ENCODE measurements around the gene PLEKHG4B. TPM values are rescaled to one million over a fixed set of nuclear protein-coding genes. Genes with fewer than 3 reads are reported as not detected.
A peak's percentile ranks its signal among the peaks of the same experiment; 100 is the strongest.
"Not testable (repeated sequence)": the region's sequence is repeated elsewhere in the genome, so short reads cannot be mapped to it uniquely, and the experiment has no call there.

Gene PLEKHG4B
- total RNA-seq, 2 experiments from 2014 or later = not detected

- intact Hi-C loops (cut with micrococcal nuclease) = no loop called here
- H3K27me3 Mint-ChIP-seq = no peaks in the 10 kb centered on the region
- no peaks in the 10 kb centered on the region for H3K9me3 Mint-ChIP-seq
- CTCF ChIA-PET = interaction anchor here (1.7 kb wide), 1 partner anchor 25 kb away, joined by 5 read pairs; no protein-coding TSS in a partner anchor
- no peak for TF ChIP-seq CTCF (IDR thresholded peaks at IDR 0.05)
- POLR2A ChIA-PET = no interaction called here
- peak overlapping the region; percentile 12 for H3K4me3 Mint-ChIP-seq
- no peak overlapping the region for H3K27ac Mint-ChIP-seq
- no peak for DNase-seq
- H3K4me1 Mint-ChIP-seq (ENCODE audit: low read depth) = peaks cover 41% of the 10 kb centered on the region
- ATAC-seq = no peak
- peaks cover 30% of the 10 kb centered on the region for H3K36me3 Mint-ChIP-seq (ENCODE audit: low read depth)
Observed at GRCh38 chr5:213803-214395, 121.9 kb downstream of the PLEKHG4B start.

- Mint-ChIP-seq H3K36me3 (ENCODE audit: low read depth) (peaks cover 30% of the 10 kb centered on the region), H3K27ac (peak overlapping the region; percentile 82), H3K4me3 (peak overlapping the region; percentile 64), H3K4me1 (ENCODE audit: low read depth) (peaks cover 36% of the 10 kb centered on the region)
- H3K27me3 Mint-ChIP-seq; CTCF ChIA-PET; DNase-seq; intact Hi-C loops (cut with micrococcal nuclease); H3K9me3 Mint-ChIP-seq; POLR2A ChIA-PET: not testable (repeated sequence)
- ATAC-seq = peak; percentile 14
Observed at GRCh38 chr5:215256-215655, 123.3 kb downstream of the PLEKHG4B start.

- Mint-ChIP-seq H3K4me3 (peak overlapping the region; percentile 64), H3K4me1 (ENCODE audit: low read depth) (peaks cover 40% of the 10 kb centered on the region), H3K36me3 (ENCODE audit: low read depth) (peaks cover 30% of the 10 kb centered on the region), H3K27ac (peak overlapping the region; percentile 82)
- POLR2A ChIA-PET; intact Hi-C loops (cut with micrococcal nuclease); ATAC-seq; H3K9me3 Mint-ChIP-seq; CTCF ChIA-PET; H3K27me3 Mint-ChIP-seq; DNase-seq: not testable (repeated sequence)
Observed at GRCh38 chr5:216076-216475, 124.1 kb downstream of the PLEKHG4B start.

GRCh38 chr5:217494-218456 is 125.8 kb downstream of the PLEKHG4B start, which contains the start of the genes CCDC127 and SDHA:
Gene CCDC127 (minus strand): TSS chr5:218153. CDS start chr5:216849, 1,304 bp downstream.
Gene SDHA (plus strand): TSS chr5:218320. CDS start chr5:218356, 36 bp downstream.
- H3K9me3 Mint-ChIP-seq; H3K27me3 Mint-ChIP-seq; intact Hi-C loops (cut with micrococcal nuclease): not testable (repeated sequence)
- ChIA-PET POLR2A (interaction anchor here (1.0 kb wide), 2 partner anchors 10 to 53 kb away, joined by 3 to 4 read pairs; partner anchors contain the start of gene PDCD6), CTCF (interaction anchor here (0.6 to 3.5 kb wide), 2 partner anchors 16 to 30 kb away, joined by 3 to 23 read pairs; no protein-coding TSS in a partner anchor)
- H3K4me1 Mint-ChIP-seq (ENCODE audit: low read depth) = peaks cover 53% of the 10 kb centered on the region
- peaks cover 33% of the 10 kb centered on the region for H3K36me3 Mint-ChIP-seq (ENCODE audit: low read depth)
- DNase-seq (peak; percentile 97), ATAC-seq (peak; percentile 88)
- peak within 1 kb of the TSS; percentile 94 for H3K27ac Mint-ChIP-seq
- H3K4me3 Mint-ChIP-seq = peak within 1 kb of the TSS; percentile 92

- ATAC-seq (peak; percentile 8), DNase-seq (peak; percentile 39)
- H3K36me3 Mint-ChIP-seq (ENCODE audit: low read depth) = peaks cover 28% of the 10 kb centered on the region
- H3K9me3 Mint-ChIP-seq = no peaks in the 10 kb centered on the region
- POLR2A ChIA-PET = interaction anchor here (0.6 to 1.7 kb wide), 5 partner anchors 11 to 154 kb away, joined by 3 to 11 read pairs (median 3); partner anchors contain the start of gene PDCD6
- CTCF ChIA-PET = interaction anchor here (0.6 to 3.5 kb wide), 5 partner anchors 17 to 228 kb away, joined by 3 to 23 read pairs (median 4); partner anchors contain the start of gene PDCD6
- no peaks in the 10 kb centered on the region for H3K27me3 Mint-ChIP-seq
- TF ChIP-seq CTCF (IDR thresholded peaks at IDR 0.05) = no peak
- H3K27ac Mint-ChIP-seq = peak overlapping the region; percentile 94
- peaks cover 58% of the 10 kb centered on the region for H3K4me1 Mint-ChIP-seq (ENCODE audit: low read depth)
- H3K4me3 Mint-ChIP-seq = peak overlapping the region; percentile 92
- intact Hi-C loops (cut with micrococcal nuclease) = no loop called here
Observed at GRCh38 chr5:218457-219291, 126.7 kb downstream of the PLEKHG4B start.

Measured in activated CD8-positive, alpha-beta T cell treated with anti-CD3 and anti-CD28 coated beads for 36 hours (primary cell).